ENCODE data around the gene DHH. TPM values are rescaled to one million over a fixed set of nuclear protein-coding genes. Genes with fewer than 3 reads are reported as not detected.
A peak's percentile ranks its signal among the peaks of the same experiment; 100 is the strongest.

Gene DHH
- polyA plus RNA-seq, 1 of the 3 experiments (the other 2 are of a cell fraction) = 0.13 TPM

DNA sequence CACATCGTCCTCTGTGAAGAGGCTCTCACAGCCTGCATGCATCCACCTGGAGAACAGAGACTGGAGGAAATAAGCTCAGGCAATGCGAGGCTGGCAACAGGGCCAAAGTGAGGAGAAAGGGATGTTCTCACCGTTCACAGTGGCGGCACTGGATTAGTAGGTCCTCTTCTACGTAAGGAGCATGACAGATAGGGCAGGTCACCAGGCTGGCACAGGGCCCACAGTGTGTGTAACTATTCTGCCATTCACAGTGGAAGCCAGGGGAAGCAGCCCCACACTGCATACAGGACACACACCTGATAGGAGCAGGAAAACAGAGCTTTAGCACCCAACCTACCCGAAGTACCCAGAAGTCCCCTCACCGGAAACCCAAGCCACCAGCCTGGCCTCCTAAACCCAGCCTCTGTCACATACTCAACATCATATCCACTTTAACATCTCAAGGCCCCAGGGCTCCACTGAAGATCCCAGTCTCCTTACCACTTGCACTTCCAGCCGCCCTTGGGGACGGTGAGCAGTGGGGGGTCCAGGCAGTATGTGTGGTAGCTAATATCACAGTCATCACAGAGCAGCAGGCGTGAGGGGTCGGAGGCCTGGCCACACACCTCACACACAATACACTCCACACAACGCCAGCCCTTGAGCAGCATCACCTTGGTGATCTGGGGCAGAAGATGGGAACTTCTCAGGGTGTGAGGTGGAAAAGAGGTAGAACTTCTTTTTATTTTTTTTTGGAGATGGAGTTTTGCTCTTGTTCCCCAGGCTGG lies 48.3 kb downstream of the DHH start (continued):
- TF ChIP-seq, protein P1, sequence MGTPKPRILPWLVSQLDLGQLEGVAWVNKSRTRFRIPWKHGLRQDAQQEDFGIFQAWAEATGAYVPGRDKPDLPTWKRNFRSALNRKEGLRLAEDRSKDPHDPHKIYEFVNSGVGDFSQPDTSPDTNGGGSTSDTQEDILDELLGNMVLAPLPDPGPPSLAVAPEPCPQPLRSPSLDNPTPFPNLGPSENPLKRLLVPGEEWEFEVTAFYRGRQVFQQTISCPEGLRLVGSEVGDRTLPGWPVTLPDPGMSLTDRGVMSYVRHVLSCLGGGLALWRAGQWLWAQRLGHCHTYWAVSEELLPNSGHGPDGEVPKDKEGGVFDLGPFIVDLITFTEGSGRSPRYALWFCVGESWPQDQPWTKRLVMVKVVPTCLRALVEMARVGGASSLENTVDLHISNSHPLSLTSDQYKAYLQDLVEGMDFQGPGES (IDR thresholded peaks at IDR 0.05; ENCODE audit: low read depth, low read length) = no peak
- TF ChIP-seq RFX5 (IDR thresholded peaks at IDR 0.05; ENCODE audit: low read length) (no peak), EP300 (IDR thresholded peaks at IDR 0.05; ENCODE audit: borderline replicate concordance in 1 of 2, low read depth in 1 of 2, low read length in 1 of 2) (no peak)

DNA sequence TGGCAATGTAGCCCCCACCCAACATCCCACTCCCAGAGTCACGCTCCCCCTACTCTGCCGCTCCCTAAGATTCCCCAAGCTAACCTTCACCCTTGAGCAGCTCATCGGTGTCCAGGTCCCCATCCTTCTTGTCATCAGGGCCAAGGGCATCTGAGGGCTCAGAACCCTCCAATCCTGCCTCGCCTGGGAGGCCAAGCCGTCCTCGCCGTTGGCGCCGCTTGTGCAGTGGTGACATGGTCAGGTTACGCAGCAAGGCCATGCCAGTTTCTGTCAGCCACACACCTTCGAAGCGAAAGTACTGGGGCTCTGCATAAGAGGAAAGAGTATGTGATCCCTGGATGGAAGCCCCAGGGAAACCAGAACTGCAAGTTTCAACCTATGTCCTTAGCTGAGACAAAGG lies 49.9 kb downstream of the DHH start:
- peaks cover 0 to under 1% of the 10 kb centered on the region in 2 experiments; a peak in 1 of 4 replicates for H3K4me1 ChIP-seq (ENCODE audit: control insufficient read depth in 1 of 2, insufficient read depth in 2 of 2, low read depth in 1 of 2, low read length in 1 of 2)
- H3F3A ChIP-seq (replicated peaks; ENCODE audit: insufficient read depth) = no peaks in the 10 kb centered on the region
- no peak overlapping the region for H3K9ac ChIP-seq
- no peak overlapping the region for H2AFZ ChIP-seq (ENCODE audit: low read depth)
- H3K9me3 ChIP-seq = no peaks in the 10 kb centered on the region
- no peak overlapping the region for H3K4me3 ChIP-seq (ENCODE audit: low read depth in 2 of 2, low read length in 1 of 2)
- H3K79me2 ChIP-seq (ENCODE audit: insufficient read depth) = peaks cover 9% of the 10 kb centered on the region; the same call in 1 of the 2 replicates
- DNase-seq = no peak
- TF ChIP-seq, protein P1 (IDR thresholded peaks at IDR 0.05; ENCODE audit: low read depth, low read length) = no peak
- TF ChIP-seq SIN3A (IDR thresholded peaks at IDR 0.05; ENCODE audit: borderline replicate concordance, low read depth, low read length) (no peak), ELF1 (IDR thresholded peaks at IDR 0.05) (no peak), NFIC (IDR thresholded peaks at IDR 0.05; ENCODE audit: borderline replicate concordance) (no peak), RXRA (IDR thresholded peaks at IDR 0.05; ENCODE audit: borderline replicate concordance, low read depth) (no peak), YY1 (IDR thresholded peaks at IDR 0.05; ENCODE audit: low read depth) (no peak)
- TF ChIP-seq, protein P2, sequence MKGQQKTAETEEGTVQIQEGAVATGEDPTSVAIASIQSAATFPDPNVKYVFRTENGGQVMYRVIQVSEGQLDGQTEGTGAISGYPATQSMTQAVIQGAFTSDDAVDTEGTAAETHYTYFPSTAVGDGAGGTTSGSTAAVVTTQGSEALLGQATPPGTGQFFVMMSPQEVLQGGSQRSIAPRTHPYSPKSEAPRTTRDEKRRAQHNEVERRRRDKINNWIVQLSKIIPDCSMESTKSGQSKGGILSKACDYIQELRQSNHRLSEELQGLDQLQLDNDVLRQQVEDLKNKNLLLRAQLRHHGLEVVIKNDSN (IDR thresholded peaks at IDR 0.05; ENCODE audit: borderline replicate concordance, low read depth) = no peak
- POLR2A ChIA-PET = no interaction called here
- H3K9me2 ChIP-seq = no peaks in the 10 kb centered on the region
- 0 out of 2 replicates have a peak, but pooled peaks cover 6% of the 10 kb centered on the region for H4K20me1 ChIP-seq (ENCODE audit: insufficient read depth)
- peaks cover 59 to 89% of the 10 kb centered on the region in 2 experiments for H3K36me3 ChIP-seq (replicated peaks in 1 of 2; ENCODE audit: control insufficient read depth in 1 of 2, insufficient read depth in 2 of 2, low read length in 1 of 2)
- CTCF ChIA-PET = interaction anchor here (0.6 to 5.2 kb wide), 19 partner anchors 10 to 180 kb away, joined by 3 to 49 read pairs (median 5); partner anchors contain the start of genes DDN, FKBP11, KMT2D and PRKAG1
- H3K4me2 ChIP-seq = no peak overlapping the region
- no peak overlapping the region for H3K27ac ChIP-seq (ENCODE audit: low read depth in 2 of 2, low read length in 1 of 2)
- H3K27me3 ChIP-seq (ENCODE audit: insufficient read depth) = no peaks in the 10 kb centered on the region
- WGBS (ENCODE audit: low lambda C conversion rate) = over 99% methylated on average over 12 of the region's 12 CpGs

DNA sequence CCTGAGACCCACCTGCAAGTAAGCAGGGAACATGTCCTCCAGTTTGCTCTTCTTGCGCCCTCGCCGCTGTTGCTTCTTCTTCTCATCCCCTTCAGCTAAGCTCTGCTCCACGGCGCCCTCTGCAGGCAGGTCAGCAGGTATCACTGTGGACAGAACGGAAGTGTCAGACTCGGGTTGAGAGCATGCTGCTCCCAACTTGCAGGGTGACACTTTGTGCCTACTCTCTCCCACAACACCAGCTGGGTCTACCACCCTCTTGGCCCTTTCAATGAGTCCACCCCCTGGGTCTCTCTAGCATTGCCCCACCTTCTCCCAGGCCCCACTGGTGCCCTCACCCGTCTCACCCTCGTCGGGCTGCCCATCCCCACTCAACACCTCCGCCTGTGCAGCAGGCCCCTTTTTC lies 50.7 kb downstream of the DHH start:
- DNase-seq = peak; percentile 80
- Histone ChIP-seq H3K79me2 (ENCODE audit: insufficient read depth) (peaks cover 4% of the 10 kb centered on the region; the same call in 1 of the 2 replicates), H3K9me3 (no peaks in the 10 kb centered on the region), H3F3A (replicated peaks; ENCODE audit: insufficient read depth) (no peaks in the 10 kb centered on the region), H3K4me1 (ENCODE audit: control insufficient read depth in 1 of 2, insufficient read depth in 2 of 2, low read depth in 1 of 2, low read length in 1 of 2) (no peaks in the 10 kb centered on the region), H3K36me3 (replicated peaks in 1 of 2; ENCODE audit: control insufficient read depth in 1 of 2, insufficient read depth in 2 of 2, low read length in 1 of 2) (peaks cover 58 to 89% of the 10 kb centered on the region in 2 experiments), H3K27me3 (ENCODE audit: insufficient read depth) (no peaks in the 10 kb centered on the region), H3K9ac (no peak overlapping the region), H4K20me1 (ENCODE audit: insufficient read depth) (0 out of 2 replicates have a peak, but pooled peaks cover under 1% of the 10 kb centered on the region), H3K27ac (ENCODE audit: low read depth in 2 of 2, low read length in 1 of 2) (no peak overlapping the region), H3K9me2 (no peaks in the 10 kb centered on the region), H3K4me3 (ENCODE audit: low read depth in 2 of 2, low read length in 1 of 2) (no peak overlapping the region), H2AFZ (ENCODE audit: low read depth) (no peak overlapping the region), H3K4me2 (no peak overlapping the region)
- 72% methylated on average over 11 of the region's 11 CpGs for WGBS (ENCODE audit: low lambda C conversion rate)
- TF ChIP-seq, protein P3, sequence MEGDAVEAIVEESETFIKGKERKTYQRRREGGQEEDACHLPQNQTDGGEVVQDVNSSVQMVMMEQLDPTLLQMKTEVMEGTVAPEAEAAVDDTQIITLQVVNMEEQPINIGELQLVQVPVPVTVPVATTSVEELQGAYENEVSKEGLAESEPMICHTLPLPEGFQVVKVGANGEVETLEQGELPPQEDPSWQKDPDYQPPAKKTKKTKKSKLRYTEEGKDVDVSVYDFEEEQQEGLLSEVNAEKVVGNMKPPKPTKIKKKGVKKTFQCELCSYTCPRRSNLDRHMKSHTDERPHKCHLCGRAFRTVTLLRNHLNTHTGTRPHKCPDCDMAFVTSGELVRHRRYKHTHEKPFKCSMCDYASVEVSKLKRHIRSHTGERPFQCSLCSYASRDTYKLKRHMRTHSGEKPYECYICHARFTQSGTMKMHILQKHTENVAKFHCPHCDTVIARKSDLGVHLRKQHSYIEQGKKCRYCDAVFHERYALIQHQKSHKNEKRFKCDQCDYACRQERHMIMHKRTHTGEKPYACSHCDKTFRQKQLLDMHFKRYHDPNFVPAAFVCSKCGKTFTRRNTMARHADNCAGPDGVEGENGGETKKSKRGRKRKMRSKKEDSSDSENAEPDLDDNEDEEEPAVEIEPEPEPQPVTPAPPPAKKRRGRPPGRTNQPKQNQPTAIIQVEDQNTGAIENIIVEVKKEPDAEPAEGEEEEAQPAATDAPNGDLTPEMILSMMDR (IDR thresholded peaks at IDR 0.05) = peak; percentile 67
- TF ChIP-seq TEAD4 (IDR thresholded peaks at IDR 0.05; ENCODE audit: borderline replicate concordance, insufficient read depth) = no peak
- no peak for TF ChIP-seq FOSL2 (IDR thresholded peaks at IDR 0.05; ENCODE audit: borderline replicate concordance, low read depth)
- CTCF ChIA-PET = interaction anchor here (0.6 to 5.2 kb wide), 25 partner anchors 9 to 236 kb away, joined by 3 to 49 read pairs (median 5); partner anchors contain the start of genes DDN, FKBP11, KMT2D and PRKAG1
- POLR2A ChIA-PET = interaction anchor here (0.9 kb wide), 1 partner anchor 12 kb away, joined by 3 read pairs; no protein-coding TSS in a partner anchor

Measured in SK-N-SH (cell line).